H1 (cell line): Measurements from ENCODE around the gene SNRPA1. TPM values are rescaled to one million over a fixed set of nuclear protein-coding genes. Genes with fewer than 3 reads are reported as not detected.

Experiments
- CTCF ChIA-PET: fragments of 300-600 bp; sonication (Branson Sonifier 250); formaldehyde crosslinking; loops from one replicate; lab custom pipeline; 2021; ENCODE audit not compliant: partially characterized antibody; lab: Charles Lee
- POLR2A ChIA-PET: fragments of 300-600 bp; sonication (Branson Sonifier 250); formaldehyde crosslinking; loops from one replicate; lab custom pipeline; 2021; ENCODE audit warnings: inconsistent platforms; ENCODE audit not compliant: partially characterized antibody; lab: Charles Lee
- DNase-seq, 2 experiments: peaks; one replicate each; pipeline versions ENCODE4 v3.0.0 to v3.0.0-alpha.2; 2010 to 2022; ENCODE audit warnings: low spot score in 2 of 2, low read depth in 1 of 2, mixed read lengths in 1 of 2
- FAIRE-seq: peaks from 2 replicates; lab custom pipeline; 2011; peaks lifted over from hg19 to GRCh38; lab: Jason Lieb, UNC
- H2AFZ ChIP-seq: 2 replicates; pipeline ENCODE4 v1.8.1; 2012; ENCODE audit warnings: low read length, inconsistent platforms
- H2AK5ac ChIP-seq: 2 replicates; pipeline ENCODE4 v1.6.1; 2013; ENCODE audit warnings: low read depth, low read length
- H2BK120ac ChIP-seq: replicated peaks from 2 replicates; pipeline ENCODE3; 2013; ENCODE audit warnings: low read depth, low read length, inconsistent platforms
- H2BK12ac ChIP-seq: 2 replicates; pipeline ENCODE4 v1.6.1; 2013; ENCODE audit warnings: low read depth, low read length
- H2BK15ac ChIP-seq: 2 replicates; pipeline ENCODE4 v1.6.1; 2013; ENCODE audit warnings: low read length
- H2BK20ac ChIP-seq: 2 replicates; pipeline ENCODE4 v1.6.1; 2013; ENCODE audit warnings: low read length
- H2BK5ac ChIP-seq: 2 replicates; pipeline ENCODE4 v1.6.1; 2013; ENCODE audit warnings: low read depth, low read length
- H3K14ac ChIP-seq: 2 replicates; pipeline ENCODE4 v1.6.1; 2013; ENCODE audit warnings: inconsistent platforms; ENCODE audit not compliant: insufficient read length
- H3K18ac ChIP-seq: 2 replicates; pipeline ENCODE4 v1.6.1; 2013; ENCODE audit warnings: low read length; ENCODE audit errors: extremely low read depth
- H3K23ac ChIP-seq: 2 replicates; pipeline ENCODE4 v1.6.1; 2013; ENCODE audit warnings: inconsistent platforms; ENCODE audit not compliant: insufficient read length
- H3K23me2 ChIP-seq: 2 replicates; pipeline ENCODE4 v1.6.1; 2013; ENCODE audit warnings: low read depth, low read length
- H3K27ac ChIP-seq: 2 replicates; pipeline ENCODE4 v1.6.1; 2011; ENCODE audit warnings: low read depth, low read length, inconsistent platforms
- H3K27me3 ChIP-seq, 4 experiments: replicated peaks in 1 of 4; 1 replicate in 1 of 4; 2 replicates in 3 of 4; pipeline versions ENCODE4 v1.6.1 to v1.8.1; 2011 to 2013; ENCODE audit warnings: low read length in 3 of 4, mild to moderate bottlenecking in 3 of 4, inconsistent platforms in 2 of 4, mixed read lengths in 2 of 4, moderate library complexity in 1 of 4; ENCODE audit not compliant: control insufficient read depth in 3 of 4, insufficient read depth in 3 of 4; ENCODE audit errors: extremely low read depth in 1 of 4
- H3K36me3 ChIP-seq, 4 experiments: 2 replicates each; pipeline versions ENCODE4 v1.6.1 to v1.8.1; 2011 to 2013; ENCODE audit warnings: mild to moderate bottlenecking in 4 of 4, low read length in 3 of 4, moderate library complexity in 2 of 4, control low read depth in 1 of 4, inconsistent platforms in 1 of 4; ENCODE audit not compliant: insufficient read depth in 4 of 4, control insufficient read depth in 2 of 4
- H3K4ac ChIP-seq: replicated peaks from 2 replicates; pipeline ENCODE3; 2013; ENCODE audit warnings: low read length, low read depth, mixed read lengths, inconsistent platforms; ENCODE audit not compliant: insufficient read length
- H3K4me1 ChIP-seq, 4 experiments: replicated peaks in 1 of 4; 1 replicate in 1 of 4; 2 replicates in 3 of 4; pipeline versions ENCODE4 v1.6.1 to v1.8.1; 2011 to 2013; ENCODE audit warnings: low read length in 3 of 4, inconsistent platforms in 2 of 4, mixed read lengths in 1 of 4; ENCODE audit not compliant: insufficient read depth in 4 of 4, control insufficient read depth in 3 of 4
- H3K4me2 ChIP-seq, 2 experiments: 2 replicates each; pipeline versions ENCODE4 v1.6.1 to v1.8.1; 2011 to 2013; ENCODE audit warnings: low read depth in 2 of 2, low read length in 2 of 2, control low read depth in 1 of 2, inconsistent platforms in 1 of 2, mild to moderate bottlenecking in 1 of 2; ENCODE audit not compliant: insufficient read depth in 1 of 2
- H3K4me3 ChIP-seq, 4 experiments: fragments of 200-600, 300-600 bp in 1 of 4; sonication (generic), shearing (Covaris generic), sonication (Bioruptor Twin) in 1 of 4; 2 replicates each; pipeline versions ENCODE4 v1.5.1 to v1.8.1; 2011 to 2016; ENCODE audit warnings: low read length in 4 of 4, low read depth in 3 of 4, control low read depth in 2 of 4, inconsistent platforms in 2 of 4, mild to moderate bottlenecking in 2 of 4, mixed read lengths in 1 of 4, moderate library complexity in 1 of 4; ENCODE audit not compliant: insufficient read depth in 2 of 4; ENCODE audit errors: extremely low read depth in 1 of 4
- H3K56ac ChIP-seq: replicated peaks from 2 replicates; pipeline ENCODE3; 2013; ENCODE audit warnings: low read depth, mild to moderate bottlenecking, mixed read lengths, low read length, inconsistent platforms; ENCODE audit not compliant: insufficient read length
- H3K79me1 ChIP-seq: 2 replicates; pipeline ENCODE4 v1.6.1; 2013; ENCODE audit warnings: low read depth, low read length, control low read depth
- H3K79me2 ChIP-seq, 2 experiments: 2 replicates each; pipeline versions ENCODE4 v1.6.1 to v1.8.1; 2012 to 2013; ENCODE audit warnings: low read length in 2 of 2, mild to moderate bottlenecking in 2 of 2, inconsistent platforms in 1 of 2; ENCODE audit not compliant: insufficient read depth in 2 of 2, control insufficient read depth in 1 of 2
- H3K9ac ChIP-seq, 4 experiments: replicated peaks in 1 of 4; 1 replicate in 1 of 4; 2 replicates in 3 of 4; pipeline versions ENCODE4 v1.6.1 to v1.8.1; 2011 to 2013; ENCODE audit warnings: low read depth in 3 of 4, low read length in 3 of 4, control low read depth in 2 of 4, mild to moderate bottlenecking in 2 of 4, moderate library complexity in 2 of 4, inconsistent platforms in 1 of 4; ENCODE audit errors: extremely low read depth in 1 of 4
- H3K9me3 ChIP-seq, 2 experiments: 2 replicates each; pipeline versions ENCODE4 v1.6.1 to v1.8.1; 2012 to 2013; ENCODE audit warnings: mild to moderate bottlenecking in 2 of 2, moderate library complexity in 2 of 2, control low read depth in 1 of 2, inconsistent platforms in 1 of 2, low read depth in 1 of 2, low read length in 1 of 2, mixed read lengths in 1 of 2; ENCODE audit not compliant: insufficient read depth in 2 of 2
- H4K20me1 ChIP-seq, 2 experiments: replicated peaks in 1 of 2; 2 replicates each; pipeline versions ENCODE3 to v1.8.1; 2011 to 2013; ENCODE audit warnings: inconsistent platforms in 2 of 2, low read length in 2 of 2, mild to moderate bottlenecking in 1 of 2; ENCODE audit not compliant: insufficient read depth in 2 of 2, control insufficient read depth in 1 of 2
- H4K5ac ChIP-seq: 2 replicates; pipeline ENCODE4 v1.6.1; 2013; ENCODE audit warnings: low read length, low read depth, mixed read lengths, inconsistent platforms; ENCODE audit not compliant: insufficient read length
- H4K8ac ChIP-seq: 2 replicates; pipeline ENCODE4 v1.8.0; 2013; ENCODE audit warnings: mild to moderate bottlenecking, moderate library complexity, low read length, inconsistent platforms; ENCODE audit not compliant: insufficient read depth; ENCODE audit errors: extremely low read depth
- H4K91ac ChIP-seq: replicated peaks from 2 replicates; pipeline ENCODE3; 2013; ENCODE audit warnings: low read length, mixed read lengths, inconsistent platforms; ENCODE audit not compliant: insufficient read length
- WGBS, 2 experiments: shearing (Covaris generic) in 1 of 2; methylation state at CpG; one replicate each; pipeline versions ENCODE4 v1.1.6 to v1.1.7; 2013 to 2015; ENCODE audit warnings: low lambda C conversion rate in 2 of 2, mixed read lengths in 2 of 2, inconsistent platforms in 1 of 2, low coverage in 1 of 2, missing lambda C conversion rate in 1 of 2; ENCODE audit not compliant: insufficient replicate concordance in 2 of 2, insufficient coverage in 1 of 2, insufficient read length in 1 of 2; ENCODE audit errors: extremely low coverage in 1 of 2, missing lambda C conversion rate in 1 of 2; 5-methylcytosine and 5-hydroxymethylcytosine counted together
- polyA plus RNA-seq, 7 experiments: library from polyadenylated mRNA; depleted of rRNA in 3 of 7; stranded (reverse) in 5 of 7; unstranded in 2 of 7; fragments of >200 nt in 5 of 7; fragments of 200-250 nt in 2 of 7; gene quantifications; 1 replicate in 5 of 7; 2 replicates in 1 of 7; 4 replicates in 1 of 7; pipeline versions ENCODE4 v1.2.1 to v1.2.3, GENCODE V29; 2011 to 2013; ENCODE audit warnings: missing spikeins in 2 of 7, mixed read lengths in 2 of 7
- total RNA-seq: library from RNA; stranded (reverse); fragmentation: NEBNext Ultra II Directional; extraction: Animal tissue kit (Norgen Biotek cat#: 25700); gene quantifications from 2 replicates; pipeline ENCODE4 v1.2.1, GENCODE V29; 2021

Gene SNRPA1
- total and polyA plus RNA-seq, 2 of the 8 experiments (the other 6 are each of a cell fraction or from before 2014, with no cell fraction given): 140 to 221 TPM

GRCh38 chr15:101273534-101273933, 21.5 kb downstream of the SNRPA1 start:
- H4K8ac ChIP-seq: no peak overlapping the region
- H2BK12ac ChIP-seq: no peak overlapping the region
- H3K27me3 ChIP-seq: no peaks in the 10 kb centered on the region
- no peak overlapping the region for H3K14ac ChIP-seq
- FAIRE-seq: no peak
- no peaks in the 10 kb centered on the region; the same call in 1 of the 2 replicates for H3K79me1 ChIP-seq
- no peak for DNase-seq
- no peak overlapping the region for H3K4ac ChIP-seq
- H2BK15ac ChIP-seq: no peak overlapping the region
- H3K56ac ChIP-seq: no peak overlapping the region
- no peak overlapping the region for H2AFZ ChIP-seq
- no peak overlapping the region for H3K4me3 ChIP-seq
- peaks cover 0 to 3% (median 1%) of the 10 kb centered on the region in 4 experiments; a peak in 3 of 7 replicates for H3K4me1 ChIP-seq
- no peak overlapping the region for H3K18ac ChIP-seq
- CTCF ChIA-PET: interaction anchor here (1.6 to 4.4 kb wide), 4 partner anchors 15 to 265 kb away, joined by 4 to 19 read pairs (median 8); no protein-coding TSS in a partner anchor
- no peak overlapping the region for H2BK20ac ChIP-seq
- H3K23me2 ChIP-seq: peaks cover 8% of the 10 kb centered on the region
- no peak overlapping the region for H4K91ac ChIP-seq
- no peak overlapping the region for H2AK5ac ChIP-seq
- no peak overlapping the region for H3K4me2 ChIP-seq
- H3K23ac ChIP-seq: no peak overlapping the region
- no peaks in the 10 kb centered on the region for H3K9me3 ChIP-seq
- peaks cover 0 to 8% of the 10 kb centered on the region in 2 experiments for H4K20me1 ChIP-seq
- H2BK5ac ChIP-seq: no peak overlapping the region
- no peak overlapping the region for H4K5ac ChIP-seq
- H3K9ac ChIP-seq: no peak overlapping the region
- POLR2A ChIA-PET: interaction anchor here (0.6 to 0.8 kb wide), 2 partner anchors 21 to 51 kb away, joined by 3 read pairs; no protein-coding TSS in a partner anchor
- H2BK120ac ChIP-seq: no peak overlapping the region
- H3K79me2 ChIP-seq: peaks cover 0 to 17% of the 10 kb centered on the region in 2 experiments; a peak in 3 of 4 replicates
- H3K27ac ChIP-seq: no peak overlapping the region
- peaks cover 23 to 53% (median 41%) of the 10 kb centered on the region in 4 experiments for H3K36me3 ChIP-seq
- WGBS, 2 experiments: 75% methylated on average over 5 of the region's 5 CpGs; no CpG with 5 or more reads in 1 of the 2 experiments
